Calu3 (cell line): ENCODE results near the gene THUMPD3. TPM values are rescaled to one million over a fixed set of nuclear protein-coding genes. Genes with fewer than 3 reads are reported as not detected.

Source experiments
- Bru-seq: library from RNA; stranded (reverse); fragments of 400-500 nt; gene quantifications from one replicate; lab custom pipeline; 2021; lab: Mats Ljungman, UMichigan
- BruChase-seq, 2 experiments: library from RNA; stranded (reverse); fragments of 400-500 nt; gene quantifications; one replicate each; lab custom pipeline; 2021; lab: Mats Ljungman, UMichigan
- BruUV-seq: library from RNA; stranded (reverse); fragments of 400-500 nt; replicated peaks from 2 replicates; lab custom pipeline; 2021; lab: Mats Ljungman, UMichigan
- CTCF ChIA-PET: fragments of 300-600 bp; sonication (Branson Sonifier 250); formaldehyde crosslinking; loops from one replicate; lab custom pipeline; 2022; ENCODE audit warnings: antibody characterized with exemption; lab: Charles Lee
- DNase-seq: peaks from one replicate; pipeline ENCODE4 v3.0.0; 2022
- H3K27ac Mint-ChIP-seq: one replicate; pipeline ENCODE4 v1.8.0; 2022; ENCODE audit warnings: mixed read lengths; ENCODE audit not compliant: unreplicated experiment
- H3K27me3 Mint-ChIP-seq: one replicate; pipeline ENCODE4 v1.8.0; 2022; ENCODE audit warnings: mixed read lengths; ENCODE audit not compliant: unreplicated experiment
- H3K36me3 Mint-ChIP-seq: one replicate; pipeline ENCODE4 v1.8.0; 2022; ENCODE audit warnings: mild to moderate bottlenecking, moderate library complexity, mixed read lengths; ENCODE audit not compliant: insufficient read depth, unreplicated experiment
- H3K4me1 Mint-ChIP-seq: one replicate; pipeline ENCODE4 v1.8.0; 2022; ENCODE audit warnings: mild to moderate bottlenecking, low read depth, mixed read lengths; ENCODE audit not compliant: unreplicated experiment
- H3K4me3 Mint-ChIP-seq: one replicate; pipeline ENCODE4 v1.8.0; 2022; ENCODE audit warnings: mild to moderate bottlenecking, low read depth, moderate library complexity, mixed read lengths; ENCODE audit not compliant: unreplicated experiment
- H3K9me3 Mint-ChIP-seq: one replicate; pipeline ENCODE4 v1.8.0; 2022; ENCODE audit warnings: low read depth, mixed read lengths; ENCODE audit not compliant: unreplicated experiment
- CTCF ChIP-seq: fragments of 200-600 bp; IDR thresholded peaks from one replicate; pipeline ENCODE4 v1.8.0; 2022; ENCODE audit warnings: antibody characterized with exemption; ENCODE audit not compliant: unreplicated experiment
- intact Hi-C: fragments of 100-400 bp; cut with micrococcal nuclease; formaldehyde crosslinking; loops from one replicate; pipeline ENCODE4 v1.10.0; 2022; ENCODE audit not compliant: unreplicated experiment
- long read RNA-seq: library from polyadenylated mRNA; stranded (forward); transcript quantifications from one replicate; pipeline ENCODE4 v2.0.0, GENCODE V29; 2022
- total RNA-seq: library from RNA; stranded (reverse); gene quantifications from 2 replicates; pipeline ENCODE4 v1.2.3, GENCODE V29; 2022

THUMPD3 gene
- total RNA-seq (43.6 and 57.7 TPM in 2 replicates), Bru-seq, nascent RNA (percentile 87 among the genes with signal in this experiment), BruChase-seq, experiment 1, labeled RNA remaining after a 6-hour chase (percentile 88 among the genes with signal in this experiment), BruChase-seq, experiment 2, labeled RNA remaining after a 2-hour chase (percentile 88 among the genes with signal in this experiment)
- long read RNA-seq, transcript THUMPD3-201 (10 exons, 3,961 nt): minor isoform, 13 of 58 reads
- long read RNA-seq, transcript THUMPD3-206 (10 exons, 2,877 nt): major isoform, 23 of 58 reads
- long read RNA-seq, partial matches to known transcripts: 4 of 58 reads
- long read RNA-seq, other reads (novel, unspliced or antisense): 16 of 58 reads

GRCh38 chr3:9362731-9363530 lies at the start of gene THUMPD3:
TSS of gene THUMPD3 (plus strand) at chr3:9363054. CDS start at chr3:9365069, 2,015 bp downstream.
- Mint-ChIP-seq H3K27ac (peak within 1 kb of the TSS; percentile 98), H3K4me1 (no peaks in the 10 kb centered on the region), H3K36me3 (peaks cover 28% of the 10 kb centered on the region), H3K4me3 (peak within 1 kb of the TSS; percentile 96), H3K27me3 (no peaks in the 10 kb centered on the region), H3K9me3 (no peaks in the 10 kb centered on the region)
- TSS peak; percentile 47 for BruUV-seq
- TF ChIP-seq CTCF: no peak
- peak; percentile 91 for DNase-seq
- CTCF ChIA-PET: interaction anchor here (0.6 to 2.7 kb wide), 4 partner anchors 8 to 62 kb away, joined by 3 to 16 read pairs (median 5); no protein-coding TSS in a partner anchor
- intact Hi-C loops: no loop called here

- H3K9me3 Mint-ChIP-seq: no peaks in the 10 kb centered on the region
- BruUV-seq: no TSS peak
- no peak for TF ChIP-seq CTCF
- DNase-seq: peak; percentile 20
- intact Hi-C loops: loop anchor here (5.0 kb wide), 1 partner anchor 38 kb away; no protein-coding TSS in a partner anchor
- CTCF ChIA-PET: no interaction called here
- no peaks in the 10 kb centered on the region for H3K27me3 Mint-ChIP-seq
- H3K36me3 Mint-ChIP-seq: no peaks in the 10 kb centered on the region
- no peak overlapping the region for H3K27ac Mint-ChIP-seq
- no peak overlapping the region for H3K4me3 Mint-ChIP-seq
- peaks cover 35% of the 10 kb centered on the region for H3K4me1 Mint-ChIP-seq
Observed at GRCh38 chr3:9314796-9315195, 48.1 kb upstream of the THUMPD3 start.

- DNase-seq: peak; percentile 26
- TF ChIP-seq CTCF: no peak
- peak overlapping the region; percentile 59 for H3K4me3 Mint-ChIP-seq
- H3K27me3 Mint-ChIP-seq: no peaks in the 10 kb centered on the region
- H3K4me1 Mint-ChIP-seq: peaks cover 26% of the 10 kb centered on the region
- CTCF ChIA-PET: no interaction called here
- H3K27ac Mint-ChIP-seq: peak overlapping the region; percentile 56
- H3K36me3 Mint-ChIP-seq: no peaks in the 10 kb centered on the region
- no TSS peak for BruUV-seq
- intact Hi-C loops: loop anchor here (5.0 kb wide), 1 partner anchor 35 kb away; no protein-coding TSS in a partner anchor
- no peaks in the 10 kb centered on the region for H3K9me3 Mint-ChIP-seq
Observed at GRCh38 chr3:9316881-9317361, 45.9 kb upstream of the THUMPD3 start.

GRCh38 chr3:9322780-9323179 lies 40.1 kb upstream of the THUMPD3 start:
- CTCF ChIA-PET: no interaction called here
- intact Hi-C loops: no loop called here
- H3K27me3 Mint-ChIP-seq: no peaks in the 10 kb centered on the region
- no peak for TF ChIP-seq CTCF
- no peak overlapping the region for H3K4me3 Mint-ChIP-seq
- peaks cover 10% of the 10 kb centered on the region for H3K4me1 Mint-ChIP-seq
- H3K36me3 Mint-ChIP-seq: no peaks in the 10 kb centered on the region
- peaks cover 3% of the 10 kb centered on the region for H3K9me3 Mint-ChIP-seq
- H3K27ac Mint-ChIP-seq: no peak overlapping the region
- no peak for DNase-seq
- no TSS peak for BruUV-seq
